Endothelial cell (in vitro differentiated cells): ENCODE results near the gene SLC12A2. TPM values are rescaled to one million over a fixed set of nuclear protein-coding genes. Genes with fewer than 3 reads are reported as not detected.

ENCODE experiments used
- DNase-seq: peaks from one replicate; pipeline ENCODE4 v3.0.0; 2021; ENCODE audit warnings: low spot score
- H3K27ac Mint-ChIP-seq: one replicate; pipeline ENCODE4 v1.8.0; 2021; ENCODE audit warnings: mixed read lengths, inconsistent platforms; ENCODE audit not compliant: unreplicated experiment
- H3K27me3 Mint-ChIP-seq: one replicate; pipeline ENCODE4 v1.8.0; 2021; ENCODE audit warnings: mild to moderate bottlenecking, moderate library complexity, mixed read lengths, inconsistent platforms; ENCODE audit not compliant: unreplicated experiment
- H3K36me3 Mint-ChIP-seq: one replicate; pipeline ENCODE4 v1.8.0; 2021; ENCODE audit warnings: mild to moderate bottlenecking, low read depth, mixed read lengths, inconsistent platforms; ENCODE audit not compliant: unreplicated experiment
- H3K4me1 Mint-ChIP-seq: one replicate; pipeline ENCODE4 v1.8.0; 2021; ENCODE audit warnings: mild to moderate bottlenecking, mixed read lengths, inconsistent platforms; ENCODE audit not compliant: unreplicated experiment
- H3K4me3 Mint-ChIP-seq: one replicate; pipeline ENCODE4 v1.8.0; 2021; ENCODE audit warnings: mild to moderate bottlenecking, mixed read lengths, inconsistent platforms; ENCODE audit not compliant: unreplicated experiment
- H3K9me3 Mint-ChIP-seq: one replicate; pipeline ENCODE4 v1.8.0; 2021; ENCODE audit warnings: mixed read lengths, inconsistent platforms; ENCODE audit not compliant: unreplicated experiment
- total RNA-seq: library from RNA; stranded (reverse); fragmentation: NEBNext Ultra II Directional; extraction: Animal tissue kit (Norgen Biotek cat#: 25700); gene quantifications from one replicate; pipeline ENCODE4 v1.2.1, GENCODE V29; 2021; ENCODE audit not compliant: unreplicated experiment
- TF ChIP-seq, protein P1 (sequence below): fragments of 200-600 bp; sonication (generic); IDR thresholded peaks from one replicate; pipeline ENCODE4 v1.5.0; 2021; ENCODE audit warnings: antibody characterized with exemption; ENCODE audit not compliant: unreplicated experiment

SLC12A2 gene
- total RNA-seq, 1 donor from 2014 or later, result 45.7 TPM

DNA sequence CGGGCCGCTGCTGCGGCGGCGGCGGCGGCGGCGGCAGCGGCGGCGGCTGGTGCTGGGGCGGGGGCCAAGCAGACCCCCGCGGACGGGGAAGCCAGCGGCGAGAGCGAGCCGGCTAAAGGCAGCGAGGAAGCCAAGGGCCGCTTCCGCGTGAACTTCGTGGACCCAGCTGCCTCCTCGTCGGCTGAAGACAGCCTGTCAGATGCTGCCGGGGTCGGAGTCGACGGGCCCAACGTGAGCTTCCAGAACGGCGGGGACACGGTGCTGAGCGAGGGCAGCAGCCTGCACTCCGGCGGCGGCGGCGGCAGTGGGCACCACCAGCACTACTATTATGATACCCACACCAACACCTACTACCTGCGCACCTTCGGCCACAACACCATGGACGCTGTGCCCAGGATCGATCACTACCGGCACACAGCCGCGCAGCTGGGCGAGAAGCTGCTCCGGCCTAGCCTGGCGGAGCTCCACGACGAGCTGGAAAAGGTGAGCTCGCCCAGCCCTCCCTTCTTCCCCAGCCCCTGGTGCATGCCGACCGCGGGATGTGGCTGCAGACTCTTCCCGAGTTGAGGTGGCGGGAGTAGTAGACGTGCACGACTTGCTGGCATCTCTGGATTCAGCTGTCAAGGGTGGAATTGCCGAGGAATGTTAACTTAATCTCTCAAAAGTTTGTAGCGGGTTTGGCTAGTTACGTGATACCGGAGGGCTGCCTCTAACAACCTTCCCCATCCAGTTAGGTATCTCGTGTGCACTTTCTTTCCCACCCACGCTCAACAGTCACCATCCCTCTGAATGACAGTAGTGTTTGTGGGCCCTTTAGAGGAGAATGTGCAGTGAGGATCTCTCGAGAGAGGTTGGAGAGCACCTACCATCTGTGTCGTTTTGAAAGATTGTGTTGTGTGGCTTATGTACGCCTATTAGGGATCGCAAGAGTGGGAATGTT is 932 bp downstream of the SLC12A2 start:
- no peaks in the 10 kb centered on the region for H3K9me3 Mint-ChIP-seq
- H3K4me1 Mint-ChIP-seq, result peaks cover 41% of the 10 kb centered on the region
- peak; percentile 37 for DNase-seq
- peak overlapping the region; percentile 20 for H3K27ac Mint-ChIP-seq
- TF ChIP-seq, protein P1, sequence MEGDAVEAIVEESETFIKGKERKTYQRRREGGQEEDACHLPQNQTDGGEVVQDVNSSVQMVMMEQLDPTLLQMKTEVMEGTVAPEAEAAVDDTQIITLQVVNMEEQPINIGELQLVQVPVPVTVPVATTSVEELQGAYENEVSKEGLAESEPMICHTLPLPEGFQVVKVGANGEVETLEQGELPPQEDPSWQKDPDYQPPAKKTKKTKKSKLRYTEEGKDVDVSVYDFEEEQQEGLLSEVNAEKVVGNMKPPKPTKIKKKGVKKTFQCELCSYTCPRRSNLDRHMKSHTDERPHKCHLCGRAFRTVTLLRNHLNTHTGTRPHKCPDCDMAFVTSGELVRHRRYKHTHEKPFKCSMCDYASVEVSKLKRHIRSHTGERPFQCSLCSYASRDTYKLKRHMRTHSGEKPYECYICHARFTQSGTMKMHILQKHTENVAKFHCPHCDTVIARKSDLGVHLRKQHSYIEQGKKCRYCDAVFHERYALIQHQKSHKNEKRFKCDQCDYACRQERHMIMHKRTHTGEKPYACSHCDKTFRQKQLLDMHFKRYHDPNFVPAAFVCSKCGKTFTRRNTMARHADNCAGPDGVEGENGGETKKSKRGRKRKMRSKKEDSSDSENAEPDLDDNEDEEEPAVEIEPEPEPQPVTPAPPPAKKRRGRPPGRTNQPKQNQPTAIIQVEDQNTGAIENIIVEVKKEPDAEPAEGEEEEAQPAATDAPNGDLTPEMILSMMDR, result no peak
- peaks cover 11% of the 10 kb centered on the region for H3K27me3 Mint-ChIP-seq
- peaks cover 11% of the 10 kb centered on the region for H3K36me3 Mint-ChIP-seq
- peak overlapping the region; percentile 98 for H3K4me3 Mint-ChIP-seq

DNA sequence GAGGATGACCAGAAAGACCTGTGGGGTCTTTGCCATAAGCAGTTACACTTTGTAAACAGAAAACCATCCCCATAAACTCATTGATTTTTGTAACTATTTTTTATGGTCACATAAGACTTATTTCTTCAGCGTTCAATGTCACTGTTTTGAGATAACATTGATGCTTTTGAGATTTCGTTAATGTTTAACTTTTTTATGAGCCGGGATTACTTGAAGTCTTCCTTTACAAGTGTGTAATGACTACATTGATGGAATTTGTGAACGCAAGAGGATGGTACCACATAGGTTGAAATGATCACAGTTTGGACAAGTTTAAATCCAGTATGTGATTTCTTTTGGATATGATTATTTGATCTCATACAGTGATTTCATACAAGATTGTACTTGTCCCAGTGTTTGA is 1.8 kb downstream of the SLC12A2 start:
- Mint-ChIP-seq H3K27me3 (peaks cover 11% of the 10 kb centered on the region), H3K9me3 (no peaks in the 10 kb centered on the region), H3K4me1 (peaks cover 42% of the 10 kb centered on the region), H3K4me3 (peak overlapping the region; percentile 98), H3K36me3 (peaks cover 14% of the 10 kb centered on the region), H3K27ac (no peak overlapping the region)
- DNase-seq, result no peak
- TF ChIP-seq, protein P1, result no peak

DNA sequence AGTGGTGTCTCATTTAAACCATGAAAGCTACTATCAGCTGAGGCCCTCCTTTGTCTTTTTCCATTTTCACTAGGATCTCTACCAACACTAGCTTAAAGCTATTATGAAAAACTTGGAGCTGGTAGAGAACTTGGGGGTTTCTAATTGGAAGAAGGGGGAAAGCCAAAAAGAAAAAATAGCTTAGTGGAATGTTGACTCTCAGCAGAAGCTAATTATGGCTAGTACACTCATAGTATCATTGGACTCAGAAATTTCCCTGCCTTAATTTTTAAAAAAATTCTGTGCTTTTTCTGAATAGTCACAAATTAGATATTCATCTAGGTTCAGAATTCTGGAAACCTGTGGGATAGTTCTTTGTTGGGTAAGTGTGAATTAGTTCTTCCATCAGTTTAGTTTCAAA is 8.0 kb downstream of the SLC12A2 start:
- H3K27me3 Mint-ChIP-seq, result no peaks in the 10 kb centered on the region
- TF ChIP-seq, protein P1, result no peak
- H3K4me1 Mint-ChIP-seq, result peaks cover 43% of the 10 kb centered on the region
- no peak for DNase-seq
- no peaks in the 10 kb centered on the region for H3K9me3 Mint-ChIP-seq
- H3K27ac Mint-ChIP-seq, result no peak overlapping the region
- H3K36me3 Mint-ChIP-seq, result peaks cover 17% of the 10 kb centered on the region
- no peak overlapping the region for H3K4me3 Mint-ChIP-seq

DNA sequence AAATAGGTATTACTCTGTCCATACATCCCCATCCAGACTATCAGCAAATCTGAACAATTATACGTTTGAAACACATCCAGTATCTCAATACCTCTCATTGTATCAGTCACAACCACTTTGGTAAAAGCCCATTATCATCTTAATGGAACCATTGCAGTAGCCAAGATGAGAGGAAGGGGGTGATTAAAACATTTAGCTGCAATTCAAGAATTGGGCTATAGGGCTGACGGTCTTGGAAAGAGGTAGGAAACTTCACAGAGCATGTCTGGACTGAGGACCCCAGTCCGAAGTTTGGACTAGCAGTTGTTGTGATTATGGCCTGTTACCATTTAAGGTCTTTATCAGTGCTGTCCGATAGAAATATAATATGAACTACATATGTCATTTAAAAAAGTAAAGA is 8.6 kb downstream of the SLC12A2 start:
- no peak overlapping the region for H3K4me3 Mint-ChIP-seq
- DNase-seq, result no peak
- peaks cover 20% of the 10 kb centered on the region for H3K36me3 Mint-ChIP-seq
- TF ChIP-seq, protein P1, result no peak
- no peak overlapping the region for H3K27ac Mint-ChIP-seq
- peaks cover 39% of the 10 kb centered on the region for H3K4me1 Mint-ChIP-seq
- no peaks in the 10 kb centered on the region for H3K9me3 Mint-ChIP-seq
- no peaks in the 10 kb centered on the region for H3K27me3 Mint-ChIP-seq

DNA sequence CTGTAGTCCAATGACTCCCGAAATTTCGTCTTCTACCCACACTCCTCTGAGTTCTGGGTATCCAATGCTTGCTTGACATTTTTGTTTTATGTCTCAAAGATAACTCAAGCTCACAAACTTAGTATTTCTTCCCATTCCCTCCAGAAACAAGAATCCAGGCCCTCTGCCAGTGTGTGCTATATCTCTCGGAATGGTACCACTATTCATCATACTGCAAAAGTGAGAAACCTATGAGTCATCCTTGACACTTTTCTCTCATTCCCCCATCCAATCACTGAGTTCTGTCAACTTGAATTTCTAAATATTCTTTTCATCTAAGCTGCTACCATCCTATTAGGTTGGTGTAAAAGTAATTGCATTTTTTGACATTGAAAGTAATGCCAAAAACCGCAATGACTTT is 9.8 kb downstream of the SLC12A2 start:
- H3K4me3 Mint-ChIP-seq, result peak overlapping the region; percentile 26
- peaks cover 31% of the 10 kb centered on the region for H3K4me1 Mint-ChIP-seq
- peaks cover 21% of the 10 kb centered on the region for H3K36me3 Mint-ChIP-seq
- H3K27ac Mint-ChIP-seq, result peak overlapping the region; percentile 81
- DNase-seq, result no peak
- peaks cover 5% of the 10 kb centered on the region for H3K9me3 Mint-ChIP-seq
- H3K27me3 Mint-ChIP-seq, result no peaks in the 10 kb centered on the region
- TF ChIP-seq, protein P1, result no peak
